ENCODE measurements around the gene ELMO3.

DNA sequence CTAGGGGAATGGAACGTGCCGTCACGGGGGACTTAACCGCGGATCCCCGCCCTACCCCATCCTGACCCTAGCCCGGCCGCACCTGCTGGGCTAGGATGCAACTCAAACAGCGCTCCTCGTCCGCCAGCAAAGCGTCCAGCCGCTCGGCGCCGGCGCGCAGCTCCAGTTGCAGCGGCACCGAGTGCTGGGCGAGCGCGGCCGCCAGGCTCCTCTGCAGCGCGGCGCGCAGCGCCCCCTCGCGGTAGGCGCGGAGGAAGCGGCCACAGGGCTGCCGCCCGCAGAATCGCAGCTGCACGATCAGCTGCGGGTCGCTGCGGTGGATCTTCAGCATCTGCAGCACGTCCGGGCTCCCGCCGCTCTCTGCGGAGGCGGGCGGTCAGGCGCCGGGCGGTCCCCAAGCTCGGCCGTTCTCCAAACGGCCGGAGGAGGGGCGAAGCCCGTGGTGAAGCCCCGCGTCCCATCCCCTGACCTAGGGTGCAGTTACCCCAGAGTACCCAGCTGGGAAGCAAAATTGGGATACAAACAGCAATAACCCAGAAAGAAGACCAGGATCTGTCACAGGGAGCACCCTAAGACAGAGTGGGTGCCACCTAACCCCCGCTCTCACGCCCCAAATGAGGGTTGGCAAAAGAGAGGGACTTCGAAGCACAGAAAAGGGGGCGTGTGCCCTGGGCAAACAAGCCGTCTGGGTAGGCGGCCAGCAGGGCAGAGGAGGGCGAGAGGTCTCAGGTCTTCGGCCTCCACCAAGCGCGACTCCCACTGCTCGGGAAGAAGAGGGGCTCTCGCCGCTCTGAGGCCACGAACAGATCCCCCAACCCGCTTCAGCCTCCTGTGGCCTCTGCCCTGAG lies 43.4 kb upstream of the ELMO3 start:
- TF ChIP-seq ZNF70 (CRISPR knock-in tag; IDR thresholded peaks at IDR 0.05) (no peak), CSDC2 (CRISPR knock-in tag; IDR thresholded peaks at IDR 0.05) (no peak), RARB (CRISPR knock-in tag; IDR thresholded peaks at IDR 0.05) (no peak), ARNTL (CRISPR knock-in tag; IDR thresholded peaks at IDR 0.05; ENCODE audit: borderline replicate concordance, low read depth) (no peak), ZFP3 (CRISPR knock-in tag; IDR thresholded peaks at IDR 0.05) (peak; percentile 76; the same call in 1 of the 2 replicates), ZC3H10 (CRISPR knock-in tag; IDR thresholded peaks at IDR 0.05) (no peak)

All from SK-N-SH treated with all-trans-retinoic acid at 6 μM for 48 hours (cell line).